ENCODE results near the gene ADCY7. TPM values are rescaled to one million over a fixed set of nuclear protein-coding genes. Genes with fewer than 3 reads are reported as not detected.
A peak's percentile ranks its signal among the peaks of the same experiment; 100 is the strongest.

The ADCY7 gene
- total RNA-seq, 1 experiment from 2014 or later: 4.2 TPM

DNA sequence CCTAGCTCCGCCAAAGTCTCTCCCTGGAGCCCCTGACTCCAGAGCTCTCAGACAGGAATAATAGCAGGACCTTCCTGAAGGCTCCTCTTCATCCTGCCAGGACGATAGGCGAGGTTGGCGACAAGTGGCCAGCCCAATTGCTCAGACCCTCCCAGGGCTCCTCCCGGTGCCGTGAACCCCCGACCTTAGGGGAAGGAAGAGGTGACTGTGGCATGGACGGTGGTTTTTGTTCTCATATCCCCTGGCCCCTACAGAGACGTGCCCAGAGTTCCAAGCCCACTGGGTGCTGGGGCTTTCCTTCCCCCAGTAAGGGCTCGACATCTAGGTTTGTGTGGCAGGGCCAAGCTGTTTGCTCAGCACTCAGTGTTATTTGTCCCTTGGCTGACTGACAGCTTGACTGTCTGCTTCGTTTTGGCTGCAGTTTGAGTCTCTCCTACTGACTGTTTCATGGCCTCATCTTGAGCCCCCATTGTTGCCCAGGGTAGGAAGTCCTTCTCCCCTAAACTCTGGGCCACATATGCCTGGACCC lies 4.6 kb upstream of the ADCY7 start:
- in situ Hi-C loops (cut with HindIII; ENCODE audit: low pct_unique_long_range_greater_than_20kb, low sequenced_read_pairs): no loop called here
- no peak for DNase-seq (ENCODE audit: low read depth, low spot score)

GRCh38 chr16:50263060-50263909 lies 3.1 kb upstream of the ADCY7 start:
- in situ Hi-C loops (cut with HindIII; ENCODE audit: low pct_unique_long_range_greater_than_20kb, low sequenced_read_pairs): no loop called here
- DNase-seq (ENCODE audit: low read depth, low spot score): no peak

GRCh38 chr16:50263940-50264929 lies 2.1 kb upstream of the ADCY7 start:
- in situ Hi-C loops (cut with HindIII; ENCODE audit: low pct_unique_long_range_greater_than_20kb, low sequenced_read_pairs): no loop called here
- DNase-seq (ENCODE audit: low read depth, low spot score): no peak

DNA sequence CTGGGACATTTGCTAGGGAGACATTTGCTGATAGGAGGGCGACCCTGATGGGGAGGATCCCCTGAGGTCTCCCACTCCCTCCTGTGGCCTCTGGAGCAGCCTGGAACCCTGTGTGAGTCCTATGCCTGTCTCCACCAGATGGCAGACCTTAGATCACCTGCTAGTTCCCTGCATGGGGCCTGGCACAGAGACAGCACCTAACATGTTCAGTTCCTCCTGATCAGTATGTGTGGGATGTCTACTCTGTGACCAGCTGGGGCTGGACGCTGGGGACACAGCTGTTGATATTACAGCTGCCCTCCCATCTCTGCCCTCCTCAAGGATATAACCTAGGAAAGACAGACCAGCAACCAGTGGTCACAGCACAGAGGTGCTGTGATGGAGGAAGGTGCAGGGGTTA lies 1.1 kb upstream of the ADCY7 start:
- peak; percentile 25 for DNase-seq (ENCODE audit: low read depth, low spot score)
- in situ Hi-C loops (cut with HindIII; ENCODE audit: low pct_unique_long_range_greater_than_20kb, low sequenced_read_pairs): no loop called here

GRCh38 chr16:50265716-50266336 lies 525 bp upstream of the ADCY7 start:
- no peak for DNase-seq (ENCODE audit: low read depth, low spot score)
- in situ Hi-C loops (cut with HindIII; ENCODE audit: low pct_unique_long_range_greater_than_20kb, low sequenced_read_pairs): no loop called here

- no peak for DNase-seq (ENCODE audit: low read depth, low spot score)
- in situ Hi-C loops (cut with HindIII; ENCODE audit: low pct_unique_long_range_greater_than_20kb, low sequenced_read_pairs): no loop called here
Observed at GRCh38 chr16:50267151-50267631, 840 bp downstream of the ADCY7 start.

- in situ Hi-C loops (cut with HindIII; ENCODE audit: low pct_unique_long_range_greater_than_20kb, low sequenced_read_pairs): no loop called here
- DNase-seq (ENCODE audit: low read depth, low spot score): no peak
Observed at GRCh38 chr16:50267651-50268050, 1.3 kb downstream of the ADCY7 start.

DNA sequence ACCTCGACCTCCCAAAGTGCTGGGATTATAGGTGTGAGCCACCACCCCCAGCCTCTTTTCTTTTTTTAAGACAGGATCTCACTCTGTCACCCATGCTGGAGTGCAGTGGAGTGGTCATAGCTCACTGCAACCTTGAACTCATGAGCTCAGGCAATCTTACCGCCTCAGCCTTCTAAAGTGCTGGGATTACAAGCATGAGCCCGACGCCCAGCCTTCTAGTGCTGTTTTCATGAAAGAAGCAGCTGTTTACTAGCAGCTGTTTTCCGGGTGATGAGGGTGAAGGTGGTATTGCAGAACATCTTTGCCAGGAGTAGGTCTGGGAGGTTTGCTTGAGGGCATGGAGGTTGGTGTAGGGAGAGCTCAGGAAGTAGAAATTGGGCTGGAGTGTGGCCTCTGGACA lies 2.0 kb downstream of the ADCY7 start:
- no peak for DNase-seq (ENCODE audit: low read depth, low spot score)
- in situ Hi-C loops (cut with HindIII; ENCODE audit: low pct_unique_long_range_greater_than_20kb, low sequenced_read_pairs): no loop called here

DNA sequence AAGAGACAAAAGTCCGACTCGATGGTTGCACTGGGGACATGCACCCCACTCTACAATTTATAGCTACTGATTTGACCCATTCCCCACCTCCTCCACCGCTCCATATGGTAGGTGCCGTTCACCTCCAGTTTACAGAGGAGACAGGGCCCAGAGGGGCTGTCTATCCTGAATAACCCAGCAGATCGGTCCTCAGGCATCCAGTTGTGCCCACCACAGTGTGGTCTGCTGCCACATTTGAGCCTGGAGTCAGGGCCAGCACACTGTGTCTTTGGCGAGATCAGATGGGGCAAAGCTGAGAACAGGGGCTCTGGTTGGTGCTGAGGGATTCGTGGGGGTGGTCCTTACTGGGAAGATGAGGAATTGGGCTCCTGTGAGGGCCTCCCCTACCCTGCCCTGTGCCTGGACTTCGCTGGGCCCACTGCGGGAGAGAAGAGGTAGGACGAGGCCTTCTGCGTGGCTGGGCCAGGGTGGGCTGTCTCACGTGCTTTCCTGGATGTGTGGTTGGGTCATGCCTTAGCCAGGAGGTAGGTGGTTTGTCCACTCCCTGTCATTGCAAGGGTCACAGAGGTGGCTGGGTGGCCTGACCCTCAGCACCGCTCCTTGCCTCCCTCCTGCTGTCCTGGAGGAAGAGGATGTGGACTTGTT lies 2.8 kb downstream of the ADCY7 start:
- DNase-seq (ENCODE audit: low read depth, low spot score): no peak
- in situ Hi-C loops (cut with HindIII; ENCODE audit: low pct_unique_long_range_greater_than_20kb, low sequenced_read_pairs): no loop called here

DNA sequence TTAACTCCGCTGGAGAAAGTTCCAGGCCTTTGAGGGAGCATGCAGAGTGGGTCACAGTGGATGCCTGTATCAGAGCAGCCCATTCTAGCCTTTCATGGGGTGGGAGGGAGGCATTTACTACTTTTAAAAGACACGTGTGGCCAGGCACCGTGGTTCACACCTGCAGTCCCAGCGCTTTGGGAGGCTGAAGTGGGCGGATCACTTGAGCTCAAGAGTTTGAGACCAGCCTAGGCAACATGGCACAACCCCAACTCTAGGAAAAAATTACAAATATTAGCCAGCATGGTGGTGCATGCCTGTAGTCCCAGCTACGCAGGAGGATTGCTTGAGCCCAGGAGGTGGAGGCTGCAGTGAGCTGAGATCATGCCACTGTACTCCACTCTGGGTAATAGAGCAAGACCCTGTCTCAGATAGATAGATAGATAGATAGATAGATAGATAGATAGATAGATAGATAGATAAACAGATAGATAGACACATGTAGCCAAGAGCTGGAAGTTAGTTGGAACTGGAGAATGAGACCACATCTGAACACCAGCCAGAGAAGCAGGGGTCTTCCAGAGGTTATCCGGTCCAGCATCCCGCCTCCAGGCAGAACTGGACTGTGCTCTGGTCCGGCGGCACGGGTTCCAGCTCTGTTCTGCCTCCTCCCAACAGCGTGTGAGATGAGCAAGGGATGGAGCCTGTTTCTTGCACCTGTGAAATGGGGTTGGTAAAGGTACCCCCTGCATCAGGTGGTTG lies 3.6 kb downstream of the ADCY7 start:
- in situ Hi-C loops (cut with HindIII; ENCODE audit: low pct_unique_long_range_greater_than_20kb, low sequenced_read_pairs): no loop called here
- no peak for DNase-seq (ENCODE audit: low read depth, low spot score)

- in situ Hi-C loops (cut with HindIII; ENCODE audit: low pct_unique_long_range_greater_than_20kb, low sequenced_read_pairs): no loop called here
Observed at GRCh38 chr16:50270510-50271147, 4.3 kb downstream of the ADCY7 start.

GRCh38 chr16:50271148-50272041 lies 5.0 kb downstream of the ADCY7 start:
- DNase-seq (ENCODE audit: low read depth, low spot score): no peak
- in situ Hi-C loops (cut with HindIII; ENCODE audit: low pct_unique_long_range_greater_than_20kb, low sequenced_read_pairs): no loop called here

More at GRCh38 chr16:50270510-50271147, 4.3 kb downstream of the ADCY7 start:
- no peak for DNase-seq (ENCODE audit: low read depth, low spot score)

DNA sequence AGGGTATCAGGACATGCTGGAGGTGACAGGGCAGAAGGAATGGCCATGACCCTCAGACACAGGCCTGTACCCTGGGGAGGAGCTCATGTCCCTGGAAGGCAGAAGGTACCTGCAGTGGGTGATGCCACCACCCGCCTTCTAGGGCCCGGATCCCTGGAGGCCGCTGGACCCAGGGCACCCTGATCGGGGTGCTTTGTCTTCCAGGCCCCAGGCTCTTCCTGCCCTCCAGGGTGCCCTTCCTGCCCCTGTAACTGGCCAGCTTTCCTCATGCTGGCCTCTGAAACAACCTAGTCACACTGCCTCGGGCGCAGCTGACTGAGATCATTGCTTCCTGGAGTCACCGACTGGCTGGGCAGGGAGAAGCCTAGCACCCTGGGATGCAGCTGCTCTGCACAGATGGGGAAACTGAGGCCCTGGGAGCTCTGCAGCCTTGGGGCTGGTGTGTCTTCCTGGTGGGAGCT lies 5.8 kb downstream of the ADCY7 start:
- DNase-seq (ENCODE audit: low read depth, low spot score): no peak
- in situ Hi-C loops (cut with HindIII; ENCODE audit: low pct_unique_long_range_greater_than_20kb, low sequenced_read_pairs): no loop called here

- in situ Hi-C loops (cut with HindIII; ENCODE audit: low pct_unique_long_range_greater_than_20kb, low sequenced_read_pairs): no loop called here
- DNase-seq (ENCODE audit: low read depth, low spot score): no peak
Observed at GRCh38 chr16:50272687-50273381, 6.5 kb downstream of the ADCY7 start.

GRCh38 chr16:50273382-50273690 lies 7.0 kb downstream of the ADCY7 start:
- in situ Hi-C loops (cut with HindIII; ENCODE audit: low pct_unique_long_range_greater_than_20kb, low sequenced_read_pairs): no loop called here
- no peak for DNase-seq (ENCODE audit: low read depth, low spot score)

All from SK-MEL-5 (cell line).